Measurements from ENCODE around the gene PLPPR5. TPM values are rescaled to one million over a fixed set of nuclear protein-coding genes. Genes with fewer than 3 reads are reported as not detected.

The PLPPR5 gene
- total RNA-seq, 1 donor from 2014 or later = 0.17 TPM

DNA sequence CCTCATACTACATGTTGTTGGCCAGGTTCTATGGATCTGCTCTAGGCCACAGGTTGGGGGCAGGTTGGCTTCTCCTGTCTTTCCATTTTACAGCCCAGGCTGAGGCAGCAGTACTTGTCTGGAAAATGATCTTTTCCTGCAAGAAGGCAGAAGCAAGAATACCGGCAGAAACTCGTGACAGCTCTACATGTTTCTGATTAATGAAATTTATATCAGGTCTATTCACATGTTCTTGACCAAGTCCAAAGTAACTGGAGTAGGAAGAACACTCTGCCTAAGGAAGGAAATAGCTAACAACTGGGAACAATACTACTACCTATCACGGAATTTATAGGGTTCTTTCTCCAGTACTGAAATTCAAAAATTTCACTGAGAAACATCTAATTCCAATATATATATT, 98.3 kb downstream of the PLPPR5 start:
- H3K4me3 ChIP-seq (ENCODE audit: low read depth, low read length) = no peak overlapping the region
- TF ChIP-seq, protein P1, sequence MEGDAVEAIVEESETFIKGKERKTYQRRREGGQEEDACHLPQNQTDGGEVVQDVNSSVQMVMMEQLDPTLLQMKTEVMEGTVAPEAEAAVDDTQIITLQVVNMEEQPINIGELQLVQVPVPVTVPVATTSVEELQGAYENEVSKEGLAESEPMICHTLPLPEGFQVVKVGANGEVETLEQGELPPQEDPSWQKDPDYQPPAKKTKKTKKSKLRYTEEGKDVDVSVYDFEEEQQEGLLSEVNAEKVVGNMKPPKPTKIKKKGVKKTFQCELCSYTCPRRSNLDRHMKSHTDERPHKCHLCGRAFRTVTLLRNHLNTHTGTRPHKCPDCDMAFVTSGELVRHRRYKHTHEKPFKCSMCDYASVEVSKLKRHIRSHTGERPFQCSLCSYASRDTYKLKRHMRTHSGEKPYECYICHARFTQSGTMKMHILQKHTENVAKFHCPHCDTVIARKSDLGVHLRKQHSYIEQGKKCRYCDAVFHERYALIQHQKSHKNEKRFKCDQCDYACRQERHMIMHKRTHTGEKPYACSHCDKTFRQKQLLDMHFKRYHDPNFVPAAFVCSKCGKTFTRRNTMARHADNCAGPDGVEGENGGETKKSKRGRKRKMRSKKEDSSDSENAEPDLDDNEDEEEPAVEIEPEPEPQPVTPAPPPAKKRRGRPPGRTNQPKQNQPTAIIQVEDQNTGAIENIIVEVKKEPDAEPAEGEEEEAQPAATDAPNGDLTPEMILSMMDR (conservative IDR thresholded peaks at IDR 0.05; ENCODE audit: low read depth, low read length) = no peak
- DNase-seq (ENCODE audit: low read depth) = no peak

- no peak for DNase-seq (ENCODE audit: low read depth)
- TF ChIP-seq, protein P1 (conservative IDR thresholded peaks at IDR 0.05; ENCODE audit: low read depth, low read length) = no peak
- no peak overlapping the region for H3K4me3 ChIP-seq (ENCODE audit: low read depth, low read length)
Measured at GRCh38 chr1:98904684-98905083, 100.0 kb downstream of the PLPPR5 start.

GRCh38 chr1:98903726-98904125, 100.9 kb downstream of the PLPPR5 start:
- TF ChIP-seq, protein P1 (conservative IDR thresholded peaks at IDR 0.05; ENCODE audit: low read depth, low read length) = no peak
- H3K4me3 ChIP-seq (ENCODE audit: low read depth, low read length) = no peak overlapping the region
- no peak for DNase-seq (ENCODE audit: low read depth)

DNA sequence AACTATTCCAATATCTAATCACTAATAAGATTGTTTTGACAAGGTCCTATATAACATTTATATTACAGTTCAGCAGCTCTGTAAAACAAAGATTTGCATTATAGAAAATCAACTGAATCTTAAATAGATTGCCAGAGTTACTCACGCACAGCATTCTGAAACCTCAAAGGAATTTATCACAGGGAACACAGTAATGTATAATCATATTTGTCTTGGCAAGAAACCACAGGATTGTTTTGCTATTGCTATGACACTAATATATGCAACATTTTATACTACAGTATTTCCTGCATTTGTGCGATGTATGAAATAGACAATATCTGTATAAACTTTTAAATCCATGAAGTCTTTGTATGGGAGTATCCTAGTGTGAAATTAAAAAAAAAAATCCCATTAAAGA, 101.4 kb downstream of the PLPPR5 start:
- TF ChIP-seq, protein P1 (conservative IDR thresholded peaks at IDR 0.05; ENCODE audit: low read depth, low read length) = no peak
- H3K4me3 ChIP-seq (ENCODE audit: low read depth, low read length) = no peak overlapping the region

DNA sequence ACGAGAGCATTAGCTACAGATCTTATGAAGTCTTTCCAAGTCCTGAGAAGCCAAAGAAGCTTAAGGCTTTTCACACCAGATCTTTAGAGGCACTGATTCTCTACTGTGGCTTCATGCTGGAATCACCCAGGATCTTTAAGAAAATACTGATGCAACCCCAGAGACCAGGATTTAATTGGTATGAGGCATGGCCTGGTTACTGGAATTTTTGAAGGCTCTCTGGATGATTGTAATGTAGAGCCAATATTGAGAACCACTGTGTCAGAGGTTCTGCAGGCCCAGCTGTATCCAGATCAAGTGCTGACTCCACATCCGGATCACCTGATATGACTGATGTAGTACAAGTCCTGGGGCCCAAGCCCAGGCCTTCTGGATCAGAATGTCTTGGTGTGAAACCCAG, 105.7 kb downstream of the PLPPR5 start:
- TF ChIP-seq, protein P1 (conservative IDR thresholded peaks at IDR 0.05; ENCODE audit: low read depth, low read length) = no peak
- H3K4me3 ChIP-seq (ENCODE audit: low read depth, low read length) = no peak overlapping the region
- no peak for DNase-seq (ENCODE audit: low read depth)

More for the DNA sequence above, 101.4 kb downstream of the PLPPR5 start:
- DNase-seq (ENCODE audit: low read depth) = peak; percentile 18

DNA sequence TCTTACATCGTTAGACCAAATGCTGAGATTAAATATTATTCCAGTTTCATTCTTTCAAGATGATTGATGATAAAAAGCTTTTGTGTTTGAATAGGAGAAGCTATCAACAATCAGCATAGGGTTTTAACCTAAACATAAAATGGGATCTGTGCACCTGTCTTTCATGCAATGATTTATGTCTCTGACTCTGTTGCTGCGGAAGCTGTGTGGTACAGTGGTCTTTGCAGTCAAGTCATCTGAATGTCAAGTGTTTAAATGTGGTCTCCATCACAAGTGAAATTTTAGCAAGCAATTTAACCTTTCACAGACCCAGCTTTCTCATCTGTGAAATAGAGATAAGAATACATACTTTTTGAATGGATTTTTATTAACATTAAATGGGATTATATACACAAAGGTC, 107.2 kb downstream of the PLPPR5 start:
- no peak for DNase-seq (ENCODE audit: low read depth)
- TF ChIP-seq, protein P1 (conservative IDR thresholded peaks at IDR 0.05; ENCODE audit: low read depth, low read length) = no peak
- H3K4me3 ChIP-seq (ENCODE audit: low read depth, low read length) = no peak overlapping the region

- DNase-seq (ENCODE audit: low read depth) = no peak
- H3K4me3 ChIP-seq (ENCODE audit: low read depth, low read length) = no peak overlapping the region
- TF ChIP-seq, protein P1 (conservative IDR thresholded peaks at IDR 0.05; ENCODE audit: low read depth, low read length) = no peak
Measured at GRCh38 chr1:98896711-98897445, 107.8 kb downstream of the PLPPR5 start.

Data from epithelial cell of proximal tubule (primary cell).